CD4-positive, alpha-beta memory T cell (primary cell): ENCODE results near the gene ARHGAP44. TPM values are rescaled to one million over a fixed set of nuclear protein-coding genes. Genes with fewer than 3 reads are reported as not detected.

Experiments used
- CTCF ChIA-PET: fragments of 350-600 bp; sonication (Branson Sonifier 250); formaldehyde crosslinking; loops from one replicate; lab custom pipeline; 2021; ENCODE audit warnings: inconsistent platforms; ENCODE audit not compliant: partially characterized antibody; lab: Charles Lee
- POLR2A ChIA-PET: fragments of 350-600 bp; sonication (Branson Sonifier 250); formaldehyde crosslinking; loops from one replicate; lab custom pipeline; 2021; ENCODE audit not compliant: partially characterized antibody; lab: Charles Lee
- DNase-seq, 5 donors: peaks; one replicate each; pipeline versions ENCODE4 v3.0.0 to v3.0.0-alpha.2; 2020 to 2022; ENCODE audit warnings: mixed read lengths in 1 of 5
- H3K27ac ChIP-seq: one replicate; pipeline ENCODE4 v1.7.0; 2013; ENCODE audit warnings: low read depth, low read length
- H3K27me3 ChIP-seq: 2 replicates; pipeline ENCODE4 v1.7.0; 2013; ENCODE audit warnings: mild to moderate bottlenecking, low read length, moderate library complexity; ENCODE audit not compliant: insufficient read depth
- H3K36me3 ChIP-seq: 2 replicates; pipeline ENCODE4 v1.7.0; 2013; ENCODE audit warnings: mild to moderate bottlenecking, low read length, moderate library complexity; ENCODE audit not compliant: insufficient read depth
- H3K4me1 ChIP-seq: 2 replicates; pipeline ENCODE4 v1.7.0; 2013; ENCODE audit warnings: mild to moderate bottlenecking, low read length, moderate library complexity; ENCODE audit not compliant: insufficient read depth
- H3K4me3 ChIP-seq, 2 donors: one replicate each; pipeline ENCODE4 v1.7.0; 2013; ENCODE audit warnings: low read length in 2 of 2, mild to moderate bottlenecking in 1 of 2
- H3K9me3 ChIP-seq, 2 donors: one replicate each; pipeline ENCODE4 v1.7.0; 2013; ENCODE audit warnings: low read length in 2 of 2, control low read depth in 1 of 2; ENCODE audit not compliant: control insufficient read depth in 1 of 2
- H3K27ac Mint-ChIP-seq, 7 donors: one replicate each; pipeline ENCODE4 v1.8.0; 2020 to 2021; ENCODE audit warnings: mixed read lengths in 7 of 7, mild to moderate bottlenecking in 6 of 7, inconsistent platforms in 3 of 7, moderate library complexity in 3 of 7
- H3K27me3 Mint-ChIP-seq, 2 donors: one replicate each; pipeline ENCODE4 v1.8.0; 2020 to 2021; ENCODE audit warnings: mixed read lengths in 2 of 2
- H3K36me3 Mint-ChIP-seq, 2 donors: one replicate each; pipeline ENCODE4 v1.8.0; 2020 to 2021; ENCODE audit warnings: mixed read lengths in 2 of 2, inconsistent platforms in 1 of 2, mild to moderate bottlenecking in 1 of 2
- H3K4me1 Mint-ChIP-seq, 4 donors: one replicate each; pipeline ENCODE4 v1.8.0; 2020 to 2021; ENCODE audit warnings: mixed read lengths in 4 of 4, mild to moderate bottlenecking in 1 of 4
- H3K4me3 Mint-ChIP-seq, 8 donors: one replicate each; pipeline ENCODE4 v1.8.0; 2020 to 2021; ENCODE audit warnings: mixed read lengths in 8 of 8, mild to moderate bottlenecking in 7 of 8, moderate library complexity in 6 of 8, inconsistent platforms in 3 of 8
- H3K9me3 Mint-ChIP-seq, 8 donors: one replicate each; pipeline ENCODE4 v1.8.0; 2020 to 2021; ENCODE audit warnings: mixed read lengths in 8 of 8, mild to moderate bottlenecking in 5 of 8, inconsistent platforms in 3 of 8, moderate library complexity in 1 of 8
- intact Hi-C: fragments of 100-400 bp; cut with micrococcal nuclease; formaldehyde crosslinking; loops from one replicate; pipeline ENCODE4 v1.15.1; 2023
- polyA plus RNA-seq, 2 donors: library from polyadenylated mRNA; unstranded; fragments of 300-500 nt; fragmentation: Illumina TruSeq; gene quantifications; one replicate each; pipeline ENCODE4 v1.2.3, GENCODE V29; 2021
- total RNA-seq, 2 experiments: library from RNA; stranded (reverse); gene quantifications; one replicate each; pipeline ENCODE4 v1.2.3, GENCODE V29; 2021

Gene ARHGAP44
- total and polyA plus RNA-seq, 4 experiments from 2014 or later: 0.07 TPM; not detected in 3

GRCh38 chr17:12998874-12999273 is 209.6 kb downstream of the ARHGAP44 start:
- Mint-ChIP-seq H3K27ac (peak overlapping the region in 1 of 7 donors; percentile 23), H3K36me3 (peaks cover 49 to 69% of the 10 kb centered on the region in 2 donors), H3K27me3 (no peaks in the 10 kb centered on the region), H3K4me3 (no peak overlapping the region), H3K9me3 (no peaks in the 10 kb centered on the region), H3K4me1 (peaks cover 0 to 7% (median under 1%) of the 10 kb centered on the region in 4 donors)
- POLR2A ChIA-PET: no interaction called here
- Histone ChIP-seq H3K36me3 (peaks cover 94% of the 10 kb centered on the region), H3K27me3 (no peaks in the 10 kb centered on the region), H3K4me3 (no peak overlapping the region), H3K4me1 (no peaks in the 10 kb centered on the region), H3K9me3 (no peaks in the 10 kb centered on the region), H3K27ac (no peak overlapping the region)
- no peak for DNase-seq
- CTCF ChIA-PET: no interaction called here
- intact Hi-C loops: no loop called here

DNA sequence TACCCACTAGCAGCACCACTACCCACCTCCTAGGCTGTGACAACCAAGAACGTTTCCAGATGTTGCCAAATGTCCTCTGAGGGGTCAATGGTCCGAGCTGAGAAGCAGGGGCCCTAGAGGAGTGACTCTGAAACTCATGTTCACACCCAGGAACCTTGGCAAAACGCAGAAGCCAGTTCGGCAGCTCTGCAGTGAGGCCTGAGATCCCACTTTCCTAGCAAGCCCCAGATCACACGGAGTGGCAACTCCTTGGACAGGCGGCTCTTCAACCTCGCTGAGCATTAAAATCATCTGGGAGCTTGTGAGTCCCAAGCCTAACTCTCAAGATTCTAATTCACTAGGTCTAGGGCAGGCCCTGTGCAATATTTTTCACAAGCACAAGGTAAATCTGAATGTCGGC is 211.3 kb downstream of the ARHGAP44 start:
- CTCF ChIA-PET: no interaction called here
- no peaks in the 10 kb centered on the region for H3K9me3 Mint-ChIP-seq
- peaks cover 50 to 68% of the 10 kb centered on the region in 2 donors for H3K36me3 Mint-ChIP-seq

DNA sequence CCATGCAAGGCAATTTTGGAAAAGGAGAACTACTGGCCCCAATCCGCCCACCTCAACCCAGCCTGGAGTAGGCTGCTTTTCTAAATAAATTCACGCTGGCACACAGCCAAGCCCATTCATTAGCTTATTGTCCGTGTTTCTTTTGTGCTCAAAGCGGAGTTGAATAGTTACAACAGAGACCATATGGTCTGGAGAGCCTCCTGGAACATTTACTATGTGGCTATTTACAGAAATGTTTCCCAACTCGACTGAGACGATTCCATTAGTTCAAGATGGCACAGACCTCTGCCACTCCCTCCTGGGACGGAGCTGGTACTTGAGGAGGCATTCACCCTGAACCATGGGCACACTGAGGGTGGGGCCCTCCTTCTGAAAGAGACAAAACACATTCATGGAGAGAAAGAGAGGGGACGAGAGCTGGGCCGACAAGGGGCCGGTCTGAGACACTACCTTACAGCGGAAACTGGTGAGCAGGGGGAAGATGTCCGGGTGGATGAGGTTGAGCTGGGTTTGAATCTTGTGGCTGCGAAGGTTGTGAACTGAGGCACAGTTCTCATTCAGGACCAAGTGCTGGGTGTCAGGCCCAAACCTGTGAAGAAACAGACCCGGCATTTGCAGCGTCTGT is 212.8 kb downstream of the ARHGAP44 start:
- Histone ChIP-seq H3K36me3 (peaks cover 81% of the 10 kb centered on the region), H3K9me3 (no peaks in the 10 kb centered on the region), H3K27me3 (no peaks in the 10 kb centered on the region), H3K4me3 (no peak overlapping the region), H3K27ac (no peak overlapping the region), H3K4me1 (no peaks in the 10 kb centered on the region)
- intact Hi-C loops: no loop called here
- Mint-ChIP-seq H3K4me3 (no peak overlapping the region), H3K36me3 (peaks cover 40 to 56% of the 10 kb centered on the region in 2 donors), H3K4me1 (peaks cover 0 to 4% (median 2%) of the 10 kb centered on the region in 4 donors), H3K27me3 (no peaks in the 10 kb centered on the region), H3K27ac (no peak overlapping the region), H3K9me3 (no peaks in the 10 kb centered on the region)
- ChIA-PET CTCF (interaction anchor here (1.1 to 4.4 kb wide), 9 partner anchors 9 to 37 kb away, joined by 3 to 33 read pairs (median 12); partner anchors contain the start of gene ELAC2), POLR2A (interaction anchor here (2.0 kb wide), 1 partner anchor 16 kb away, joined by 6 read pairs; the partner anchor contains the start of gene ELAC2)
- no peak for DNase-seq

More for the DNA sequence above, 211.3 kb downstream of the ARHGAP44 start:
- H3K27me3 ChIP-seq: no peaks in the 10 kb centered on the region
- POLR2A ChIA-PET: no interaction called here
- H3K36me3 ChIP-seq: peaks cover 93% of the 10 kb centered on the region
- H3K4me1 ChIP-seq: no peaks in the 10 kb centered on the region
- H3K4me3 Mint-ChIP-seq: no peak overlapping the region
- peaks cover 0 to 4% (median 2%) of the 10 kb centered on the region in 4 donors for H3K4me1 Mint-ChIP-seq
- no peaks in the 10 kb centered on the region for H3K9me3 ChIP-seq
- H3K27me3 Mint-ChIP-seq: no peaks in the 10 kb centered on the region
- H3K4me3 ChIP-seq: no peak overlapping the region
- intact Hi-C loops: no loop called here
- no peak overlapping the region for H3K27ac ChIP-seq
- no peak for DNase-seq
- H3K27ac Mint-ChIP-seq: no peak overlapping the region

DNA sequence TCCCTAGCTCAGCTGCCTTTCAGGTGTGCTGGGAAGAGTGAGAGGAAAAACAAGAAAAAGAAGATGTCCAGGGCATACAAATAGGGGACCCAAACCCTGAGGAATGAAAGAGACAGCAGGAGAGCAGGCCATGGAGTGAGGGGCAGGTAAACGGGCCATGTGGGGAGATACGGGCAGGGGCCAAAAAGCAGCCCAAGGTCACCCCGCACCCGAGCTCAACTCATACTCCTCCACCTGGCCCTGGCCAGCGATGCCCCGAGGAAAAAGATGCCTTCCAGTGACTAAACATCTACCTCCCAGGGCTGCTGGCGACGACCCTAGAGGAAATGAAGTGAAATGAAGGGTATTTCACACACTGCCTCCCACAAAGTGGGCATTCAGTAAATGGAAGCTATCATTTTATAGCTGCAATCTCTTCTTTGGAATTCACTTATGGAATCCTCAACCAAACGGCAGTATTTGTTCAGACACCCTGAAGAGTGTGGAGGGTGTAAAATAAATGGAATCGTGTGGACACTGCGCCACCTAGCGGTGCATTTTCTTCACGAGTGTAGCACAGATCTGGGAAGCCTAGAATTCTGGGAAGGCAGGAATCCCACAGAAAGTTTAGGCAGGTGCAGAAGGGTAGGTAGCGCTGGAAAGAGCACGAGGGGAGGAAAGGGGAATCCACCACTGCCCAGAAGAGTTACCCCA is 213.6 kb downstream of the ARHGAP44 start:
- no peaks in the 10 kb centered on the region for H3K4me1 ChIP-seq
- Mint-ChIP-seq H3K4me1 (peaks cover 0 to 4% (median 2%) of the 10 kb centered on the region in 4 donors), H3K4me3 (no peak overlapping the region), H3K27me3 (no peaks in the 10 kb centered on the region), H3K9me3 (no peaks in the 10 kb centered on the region), H3K36me3 (peaks cover 34 to 55% of the 10 kb centered on the region in 2 donors), H3K27ac (no peak overlapping the region)
- no peaks in the 10 kb centered on the region for H3K27me3 ChIP-seq
- ChIA-PET CTCF (interaction anchor here (1.1 to 4.4 kb wide), 11 partner anchors 10 to 36 kb away, joined by 3 to 33 read pairs (median 6); partner anchors contain the start of gene ELAC2), POLR2A (interaction anchor here (2.0 kb wide), 1 partner anchor 15 kb away, joined by 6 read pairs; the partner anchor contains the start of gene ELAC2)
- H3K9me3 ChIP-seq: no peaks in the 10 kb centered on the region
- DNase-seq: peak in 4 of 5 donors; percentile 14 to 26 (median 18)
- intact Hi-C loops: no loop called here
- H3K4me3 ChIP-seq: no peak overlapping the region
- H3K27ac ChIP-seq: no peak overlapping the region
- peaks cover 73% of the 10 kb centered on the region for H3K36me3 ChIP-seq

- ChIA-PET CTCF (interaction anchor here (1.1 to 4.4 kb wide), 9 partner anchors 10 to 27 kb away, joined by 3 to 33 read pairs (median 12); partner anchors contain the start of gene ELAC2), POLR2A (interaction anchor here (2.0 kb wide), 1 partner anchor 14 kb away, joined by 6 read pairs; the partner anchor contains the start of gene ELAC2)
- Histone ChIP-seq H3K4me1 (no peaks in the 10 kb centered on the region), H3K4me3 (no peak overlapping the region), H3K27ac (no peak overlapping the region), H3K9me3 (no peaks in the 10 kb centered on the region), H3K36me3 (peaks cover 69% of the 10 kb centered on the region), H3K27me3 (no peaks in the 10 kb centered on the region)
- intact Hi-C loops: no loop called here
- no peaks in the 10 kb centered on the region for H3K9me3 Mint-ChIP-seq
- peaks cover 30 to 53% of the 10 kb centered on the region in 2 donors for H3K36me3 Mint-ChIP-seq
- H3K4me3 Mint-ChIP-seq: no peak overlapping the region
- no peak for DNase-seq
- H3K27me3 Mint-ChIP-seq: no peaks in the 10 kb centered on the region
- H3K4me1 Mint-ChIP-seq: peaks cover 0 to 4% (median 2%) of the 10 kb centered on the region in 4 donors
- no peak overlapping the region for H3K27ac Mint-ChIP-seq
Measured at GRCh38 chr17:13003454-13003851, 214.2 kb downstream of the ARHGAP44 start.

DNA sequence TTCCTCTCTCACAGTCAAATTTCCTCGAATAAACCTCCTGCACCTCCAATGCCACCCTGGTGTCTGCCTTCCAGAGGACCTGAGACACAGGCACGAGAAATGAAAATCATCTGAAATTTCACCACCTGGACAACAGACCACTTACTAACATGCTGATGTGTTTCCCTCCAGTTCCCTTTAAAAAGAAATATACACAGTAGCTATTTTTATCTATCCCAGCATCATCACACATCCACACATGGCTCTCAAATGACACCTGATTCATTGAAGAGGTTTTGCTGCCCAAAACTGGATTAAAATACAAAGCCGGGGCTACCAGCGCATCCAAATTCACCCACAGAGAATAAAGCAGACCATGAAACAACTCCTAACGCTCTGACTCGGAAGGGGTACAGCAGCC is 214.6 kb downstream of the ARHGAP44 start:
- Histone ChIP-seq H3K27ac (no peak overlapping the region), H3K9me3 (no peaks in the 10 kb centered on the region), H3K4me1 (no peaks in the 10 kb centered on the region), H3K36me3 (peaks cover 67% of the 10 kb centered on the region), H3K27me3 (no peaks in the 10 kb centered on the region), H3K4me3 (no peak overlapping the region)
- no peaks in the 10 kb centered on the region for H3K27me3 Mint-ChIP-seq
- H3K27ac Mint-ChIP-seq: peak overlapping the region in 1 of 7 donors; percentile 10
- POLR2A ChIA-PET: no interaction called here
- CTCF ChIA-PET: interaction anchor here (1.1 to 4.4 kb wide), 7 partner anchors 10 to 27 kb away, joined by 4 to 33 read pairs (median 16); partner anchors contain the start of gene ELAC2
- DNase-seq: no peak
- intact Hi-C loops: no loop called here
- no peaks in the 10 kb centered on the region for H3K9me3 Mint-ChIP-seq
- peaks cover 30 to 52% of the 10 kb centered on the region in 2 donors for H3K36me3 Mint-ChIP-seq
- no peak overlapping the region for H3K4me3 Mint-ChIP-seq
- peaks cover 0 to 4% (median 2%) of the 10 kb centered on the region in 4 donors for H3K4me1 Mint-ChIP-seq

DNA sequence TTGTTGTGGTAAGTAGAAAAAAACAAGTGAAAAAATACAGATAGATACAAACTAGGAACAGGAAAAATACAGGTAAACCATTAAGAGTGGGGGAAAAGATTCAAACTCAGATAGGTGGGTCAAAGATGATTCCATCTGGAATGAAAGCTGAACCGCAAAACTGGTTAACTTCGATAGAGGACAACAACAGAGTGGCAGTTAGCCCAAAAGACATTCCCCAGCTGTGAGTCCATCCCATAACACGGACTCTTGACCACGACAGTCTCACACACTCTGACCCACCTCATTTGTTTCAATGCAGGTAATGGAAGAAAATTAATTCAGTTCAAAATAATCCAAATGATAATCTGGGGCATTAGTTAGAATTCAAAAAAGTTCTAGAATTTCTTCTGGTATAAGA is 215.0 kb downstream of the ARHGAP44 start:
- intact Hi-C loops: no loop called here
- Mint-ChIP-seq H3K27ac (peak overlapping the region in 2 of 7 donors; percentile 10 to 31), H3K4me3 (no peak overlapping the region), H3K27me3 (no peaks in the 10 kb centered on the region), H3K36me3 (peaks cover 30 to 51% of the 10 kb centered on the region in 2 donors), H3K4me1 (peaks cover 0 to 4% (median 2%) of the 10 kb centered on the region in 4 donors), H3K9me3 (no peaks in the 10 kb centered on the region)
- POLR2A ChIA-PET: interaction anchor here (0.9 kb wide), 1 partner anchor 14 kb away, joined by 3 read pairs; no protein-coding TSS in a partner anchor
- Histone ChIP-seq H3K36me3 (peaks cover 63% of the 10 kb centered on the region), H3K27me3 (no peaks in the 10 kb centered on the region), H3K9me3 (no peaks in the 10 kb centered on the region), H3K4me1 (no peaks in the 10 kb centered on the region), H3K27ac (no peak overlapping the region), H3K4me3 (no peak overlapping the region)
- DNase-seq: no peak
- CTCF ChIA-PET: interaction anchor here (0.9 to 4.4 kb wide), 6 partner anchors 9 to 26 kb away, joined by 4 to 33 read pairs (median 22); partner anchors contain the start of gene ELAC2
